ENCODE data around the gene TTC8. TPM values are rescaled to one million over a fixed set of nuclear protein-coding genes. Genes with fewer than 3 reads are reported as not detected.
"Not testable (repeated sequence)": the region's sequence is repeated elsewhere in the genome, so short reads cannot be mapped to it uniquely, and the experiment has no call there.

Gene TTC8
- total RNA-seq: 23.6 and 55.8 TPM in 2 replicates

GRCh38 chr14:88824314-88825077 is at the start of gene TTC8:
TTC8 (plus strand) TSS chr14:88824651; CDS start chr14:88824708, 57 bp downstream.
- peak; percentile 76 for DNase-seq (ENCODE audit: low read depth)

- no peak for DNase-seq (ENCODE audit: low read depth)
Observed at GRCh38 chr14:88775532-88775931, 48.9 kb upstream of the TTC8 start.

GRCh38 chr14:88785911-88786310 is 38.5 kb upstream of the TTC8 start:
- DNase-seq (ENCODE audit: low read depth): no peak

- DNase-seq (ENCODE audit: low read depth): no peak
Observed at GRCh38 chr14:88786715-88787114, 37.7 kb upstream of the TTC8 start.

- peak; percentile 59 for DNase-seq (ENCODE audit: low read depth)
Observed at GRCh38 chr14:88789573-88789972, 34.9 kb upstream of the TTC8 start.

GRCh38 chr14:88790501-88791251 is 33.8 kb upstream of the TTC8 start:
- no peak for DNase-seq (ENCODE audit: low read depth)

- no peak for DNase-seq (ENCODE audit: low read depth)
Observed at GRCh38 chr14:88791252-88791621, 33.2 kb upstream of the TTC8 start.

GRCh38 chr14:88791629-88792472 is 32.6 kb upstream of the TTC8 start:
- DNase-seq (ENCODE audit: low read depth): no peak

- peak; percentile 29 for DNase-seq (ENCODE audit: low read depth)
Observed at GRCh38 chr14:88792473-88793258, 31.8 kb upstream of the TTC8 start, which contains the start of gene EML5. EML5 (minus strand) TSS chr14:88792953; CDS start chr14:88792503, 450 bp downstream.

- no peak for DNase-seq (ENCODE audit: low read depth)
Observed at GRCh38 chr14:88793259-88793625, 31.2 kb upstream of the TTC8 start.

- DNase-seq (ENCODE audit: low read depth): no peak
Observed at GRCh38 chr14:88798156-88798555, 26.3 kb upstream of the TTC8 start.

- DNase-seq (ENCODE audit: low read depth): no peak
Observed at GRCh38 chr14:88799522-88799921, 24.9 kb upstream of the TTC8 start.

- DNase-seq (ENCODE audit: low read depth): no peak
Observed at GRCh38 chr14:88802596-88802995, 21.9 kb upstream of the TTC8 start.

- DNase-seq (ENCODE audit: low read depth): no peak
Observed at GRCh38 chr14:88804035-88804434, 20.4 kb upstream of the TTC8 start.

GRCh38 chr14:88804477-88804876 is 20.0 kb upstream of the TTC8 start:
- no peak for DNase-seq (ENCODE audit: low read depth)

GRCh38 chr14:88808359-88808758 is 16.1 kb upstream of the TTC8 start:
- DNase-seq (ENCODE audit: low read depth): no peak

GRCh38 chr14:88815980-88816379 is 8.5 kb upstream of the TTC8 start:
- no peak for DNase-seq (ENCODE audit: low read depth)

- no peak for DNase-seq (ENCODE audit: low read depth)
Observed at GRCh38 chr14:88818018-88818417, 6.4 kb upstream of the TTC8 start.

GRCh38 chr14:88819674-88820073 is 4.8 kb upstream of the TTC8 start:
- DNase-seq (ENCODE audit: low read depth): not testable (repeated sequence)

- no peak for DNase-seq (ENCODE audit: low read depth)
Observed at GRCh38 chr14:88821378-88821777, 3.1 kb upstream of the TTC8 start.

GRCh38 chr14:88821888-88822287 is 2.6 kb upstream of the TTC8 start:
- DNase-seq (ENCODE audit: low read depth): no peak

GRCh38 chr14:88823968-88824313 is 510 bp upstream of the TTC8 start:
- no peak for DNase-seq (ENCODE audit: low read depth)
